ENCODE data around the gene SMIM24. TPM values are rescaled to one million over a fixed set of nuclear protein-coding genes. Genes with fewer than 3 reads are reported as not detected.
A peak's percentile ranks its signal among the peaks of the same experiment; 100 is the strongest.
"Not testable (repeated sequence)": the region's sequence is repeated elsewhere in the genome, so short reads cannot be mapped to it uniquely, and the experiment has no call there.

The SMIM24 gene
- total RNA-seq, 4 donors from 2014 or later, result not detected

DNA sequence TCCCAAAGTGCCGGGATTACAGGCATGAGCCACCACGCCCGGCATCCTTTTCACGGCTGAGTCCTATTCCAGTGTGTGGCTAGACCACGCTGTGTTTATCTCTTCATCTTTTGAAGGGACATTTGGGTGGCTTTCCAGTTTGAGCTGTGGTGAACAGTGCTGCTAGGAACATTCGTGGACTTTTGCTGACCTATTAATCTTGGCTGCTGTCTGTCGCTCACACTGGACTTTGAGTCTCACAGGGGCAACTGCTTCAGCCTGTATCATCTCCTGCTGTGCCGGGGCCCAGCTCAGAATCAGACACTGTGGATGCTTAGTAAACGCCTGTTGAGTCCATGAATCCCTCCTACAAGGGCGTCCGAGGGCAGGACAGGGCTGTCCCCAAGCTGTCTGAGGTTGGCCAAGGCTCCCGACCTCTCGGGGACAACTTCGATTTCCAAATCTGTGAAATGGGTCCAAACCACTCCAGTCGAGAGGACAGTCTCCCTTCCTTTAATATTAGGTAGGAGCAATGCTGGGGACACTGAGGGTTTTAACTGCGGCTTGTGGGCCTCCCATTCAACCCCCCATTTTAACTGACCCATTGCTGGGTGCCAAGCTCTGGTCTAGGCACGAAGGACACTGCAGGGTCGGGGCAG lies 48.4 kb downstream of the SMIM24 start:
- TF ChIP-seq POLR2AphosphoS5 (IDR thresholded peaks at IDR 0.05) (no peak), POLR2A (IDR thresholded peaks at IDR 0.05) (no peak), EP300 (IDR thresholded peaks at IDR 0.05) (no peak)
- TF ChIP-seq, protein P1, sequence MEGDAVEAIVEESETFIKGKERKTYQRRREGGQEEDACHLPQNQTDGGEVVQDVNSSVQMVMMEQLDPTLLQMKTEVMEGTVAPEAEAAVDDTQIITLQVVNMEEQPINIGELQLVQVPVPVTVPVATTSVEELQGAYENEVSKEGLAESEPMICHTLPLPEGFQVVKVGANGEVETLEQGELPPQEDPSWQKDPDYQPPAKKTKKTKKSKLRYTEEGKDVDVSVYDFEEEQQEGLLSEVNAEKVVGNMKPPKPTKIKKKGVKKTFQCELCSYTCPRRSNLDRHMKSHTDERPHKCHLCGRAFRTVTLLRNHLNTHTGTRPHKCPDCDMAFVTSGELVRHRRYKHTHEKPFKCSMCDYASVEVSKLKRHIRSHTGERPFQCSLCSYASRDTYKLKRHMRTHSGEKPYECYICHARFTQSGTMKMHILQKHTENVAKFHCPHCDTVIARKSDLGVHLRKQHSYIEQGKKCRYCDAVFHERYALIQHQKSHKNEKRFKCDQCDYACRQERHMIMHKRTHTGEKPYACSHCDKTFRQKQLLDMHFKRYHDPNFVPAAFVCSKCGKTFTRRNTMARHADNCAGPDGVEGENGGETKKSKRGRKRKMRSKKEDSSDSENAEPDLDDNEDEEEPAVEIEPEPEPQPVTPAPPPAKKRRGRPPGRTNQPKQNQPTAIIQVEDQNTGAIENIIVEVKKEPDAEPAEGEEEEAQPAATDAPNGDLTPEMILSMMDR (IDR thresholded peaks at IDR 0.05), result no peak
- H3K36me3 ChIP-seq, result peaks cover 0 to 51% of the 10 kb centered on the region in 2 donors
- H3K9me3 ChIP-seq, result no peaks in the 10 kb centered on the region
- no peaks in the 10 kb centered on the region for H3K27me3 ChIP-seq
- ATAC-seq, result no peak
- peak overlapping the region; percentile 72 to 95 (median 92) for H3K27ac ChIP-seq
- WGBS, 2 donors (ENCODE audit: low coverage in 1 of 2), result 85 to 100% methylated on average over 1 to 5 of the region's 18 CpGs
- no peak overlapping the region for H3K4me3 ChIP-seq
- peaks cover 5 to 92% (median 51%) of the 10 kb centered on the region in 3 donors for H3K4me1 ChIP-seq

DNA sequence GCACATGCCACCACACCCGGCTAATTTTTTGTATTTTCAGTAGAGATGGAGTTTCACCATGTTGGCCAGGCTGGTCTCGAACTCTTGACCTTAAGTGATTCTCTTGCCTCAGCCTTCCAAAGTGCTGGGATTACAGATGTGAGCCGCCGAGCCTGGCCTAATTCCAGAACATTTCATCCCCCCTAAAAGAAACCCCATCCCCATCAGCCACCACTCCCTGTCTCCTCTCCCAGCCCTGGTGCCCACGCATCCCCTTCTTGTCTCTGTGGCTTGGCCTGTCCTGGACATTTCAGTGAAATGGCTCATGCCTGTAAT lies 50.0 kb downstream of the SMIM24 start:
- not testable (repeated sequence) for ATAC-seq, H3K4me3 ChIP-seq, H3K27me3 ChIP-seq, H3K9me3 ChIP-seq
- Histone ChIP-seq H3K36me3 (peaks cover 0 to 51% of the 10 kb centered on the region in 2 donors), H3K27ac (peak overlapping the region; percentile 72 to 95 (median 92)), H3K4me1 (peaks cover 5 to 99% (median 51%) of the 10 kb centered on the region in 3 donors)
- 29 to 49% methylated on average over 4 of the region's 5 CpGs for WGBS, 2 donors (ENCODE audit: low coverage in 1 of 2)

DNA sequence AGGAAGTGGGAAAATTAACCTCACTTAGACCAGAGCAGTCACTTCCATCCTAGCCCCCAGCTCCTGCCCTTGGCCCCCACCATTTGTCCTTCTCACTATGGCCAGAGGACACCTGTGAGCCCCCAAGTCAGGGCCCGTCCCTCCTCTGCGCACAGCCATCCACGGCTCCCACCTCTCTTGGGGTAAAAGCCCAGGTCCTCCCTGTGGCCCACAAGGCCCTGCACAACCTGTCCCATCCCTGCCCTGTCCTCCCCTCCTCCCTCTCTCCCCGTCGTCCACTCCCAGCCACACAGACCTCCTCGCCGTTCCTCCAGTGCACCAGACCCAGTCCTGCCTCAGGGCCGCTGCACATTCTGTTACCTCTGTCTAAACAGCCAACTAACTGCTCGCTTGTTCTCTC lies 53.9 kb downstream of the SMIM24 start:
- ATAC-seq, result no peak
- TF ChIP-seq POLR2A (IDR thresholded peaks at IDR 0.05), result no peak
- TF ChIP-seq EP300 (IDR thresholded peaks at IDR 0.05), result no peak
- TF ChIP-seq, protein P1 (IDR thresholded peaks at IDR 0.05), result no peak
- no peak for TF ChIP-seq POLR2AphosphoS5 (IDR thresholded peaks at IDR 0.05)
- Histone ChIP-seq H3K4me3 (no peak overlapping the region), H3K27ac (peak overlapping the region in 3 of 4 donors; percentile 72 to 94 (median 90)), H3K4me1 (peaks cover 0 to 98% (median 39%) of the 10 kb centered on the region in 3 donors), H3K27me3 (no peaks in the 10 kb centered on the region), H3K9me3 (no peaks in the 10 kb centered on the region), H3K36me3 (peaks cover 0 to 33% of the 10 kb centered on the region in 2 donors)
- WGBS, 2 donors (ENCODE audit: low coverage in 1 of 2), result 86 to 91% methylated on average over 4 to 8 of the region's 9 CpGs

Small RNAs within 50 kb of the gene (small RNA-seq; reads per million reads assigned to genes)
- 0 reads per million in 4 donors for gene RF00212

Other genes starting within 250 kb of the SMIM24 start
- 100 to 1,000 TPM; 125 to 285 (median 155) TPM for gene NFIC, start 113.9 kb downstream of the SMIM24 start, total RNA-seq
- gene SMIM44, start 2.9 kb upstream of the SMIM24 start, total RNA-seq, result not detected
- 10 to 100 TPM; 16.5 to 30.7 (median 20.3) TPM for gene DOHH, start 20.1 kb upstream of the SMIM24 start, total RNA-seq
- 10 to 100 TPM; 17.6 to 32.9 (median 23.0) TPM for gene FZR1, start 25.8 kb upstream of the SMIM24 start, total RNA-seq
- gene TEKTIP1, start 58.6 kb upstream of the SMIM24 start, total RNA-seq, result not detected
- 10 to 100 TPM; 22.1 to 94.1 (median 42.2) TPM for gene MFSD12, start 77.1 kb upstream of the SMIM24 start, total RNA-seq
- 100 to 1,000 TPM; 106 to 203 (median 154) TPM for gene HMG20B, start 92.4 kb upstream of the SMIM24 start, total RNA-seq
- 10 to 100 TPM in 1 of 4 donors, 1 to 10 TPM in 2, under 1 TPM in 1; 0.94 to 16.8 (median 2.1) TPM for gene GIPC3, start 105.0 kb upstream of the SMIM24 start, total RNA-seq
- 10 to 100 TPM in 1 of 4 donors, 1 to 10 TPM in 3; 1.4 to 14.9 (median 4.5) TPM for gene TBXA2R, start 126.3 kb upstream of the SMIM24 start, total RNA-seq
- gene CACTIN, start 146.3 kb upstream of the SMIM24 start, total RNA-seq, result 10 to 100 TPM; 20.3 to 34.2 (median 28.6) TPM
- 100 to 1,000 TPM in 1 of 4 donors, 10 to 100 TPM in 3; 50.8 to 165 (median 61.5) TPM for gene PIP5K1C, start 219.9 kb upstream of the SMIM24 start, total RNA-seq
- gene TJP3, start 227.9 kb upstream of the SMIM24 start, total RNA-seq, result 1 to 10 TPM in 1 of 4 donors, under 1 TPM in 1, not detected in 2; 0.78 to 3.6 TPM